GM18498 (cell line): ENCODE data around the gene MUC3A.

Experiments
- ATAC-seq: cut with Tn5 transposase; IDR thresholded peaks from one replicate; pipeline ENCODE4 v1.9.1; 2021; ENCODE audit warnings: mild to moderate bottlenecking, moderate library complexity; ENCODE audit not compliant: unreplicated experiment

MUC3A gene

DNA sequence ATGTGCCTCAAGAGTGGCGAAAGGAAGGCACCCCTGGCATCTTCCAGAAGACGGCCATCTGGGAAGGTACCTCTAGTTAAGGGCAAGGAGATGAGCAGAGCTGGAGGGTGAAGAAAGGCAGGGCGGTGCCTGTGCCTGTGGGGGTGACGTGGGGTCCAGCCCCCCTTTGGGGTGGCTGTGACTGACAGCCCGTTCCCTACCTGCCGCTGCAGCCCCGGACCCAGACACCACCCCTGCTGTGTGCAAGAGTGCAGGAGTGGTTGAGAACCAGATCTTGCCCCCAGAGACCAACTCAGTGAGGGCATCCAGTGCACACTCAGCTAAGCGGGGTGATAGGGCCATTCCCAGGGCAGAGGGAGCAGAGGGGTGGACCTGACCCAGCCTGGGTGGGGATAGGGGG is 66.3 kb downstream of the MUC3A start:
- ATAC-seq: no peak

- ATAC-seq: peak; percentile 74
Measured at GRCh38 chr7:101017064-101017777, 67.9 kb downstream of the MUC3A start.
